Measurements from ENCODE around the gene IGFBP3.

Gene IGFBP3

DNA sequence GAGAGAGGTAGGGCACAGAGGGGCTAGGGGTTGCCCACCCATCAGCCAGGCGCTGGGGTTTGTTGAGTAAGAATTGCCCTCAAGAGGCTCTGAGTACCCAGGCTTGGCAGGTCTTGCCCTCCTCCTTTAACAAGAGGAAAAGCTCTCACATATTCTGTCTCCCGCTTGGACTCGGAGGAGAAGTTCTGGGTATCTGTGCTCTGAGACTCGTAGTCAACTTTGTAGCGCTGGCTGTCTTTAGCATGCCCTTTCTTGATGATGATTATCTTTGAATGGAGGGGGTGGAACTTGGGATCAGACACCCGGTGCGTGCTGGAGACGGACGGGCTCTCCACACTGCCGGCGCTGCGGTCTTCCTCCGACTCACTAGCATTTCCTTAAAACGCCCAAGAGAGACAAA lies 4.0 kb downstream of the IGFBP3 start:
- Mint-ChIP-seq H3K27ac (no peak overlapping the region), H3K4me1 (ENCODE audit: low read depth) (peaks cover 23% of the 10 kb centered on the region)

DNA sequence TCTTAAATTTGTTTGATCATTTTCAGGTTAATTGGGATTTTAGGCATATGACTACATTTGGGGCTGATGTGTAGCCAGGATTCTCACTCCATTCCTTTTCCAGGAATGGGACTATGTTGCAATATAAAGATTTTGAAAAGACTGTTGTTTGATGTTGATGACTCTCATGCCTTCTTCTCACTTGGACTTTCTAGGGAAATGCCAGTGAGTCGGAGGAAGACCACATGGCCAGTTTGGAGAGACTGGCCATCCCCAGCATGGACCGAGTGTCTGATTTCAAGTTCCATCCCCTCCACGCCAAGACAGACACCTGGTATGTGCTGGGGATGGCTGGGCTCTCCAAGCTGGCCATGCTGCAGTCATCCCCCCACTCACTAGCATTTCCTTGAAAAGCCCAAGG lies 5.5 kb downstream of the IGFBP3 start:
- Mint-ChIP-seq H3K4me3 (no peak overlapping the region), H3K27me3 (peaks cover 58% of the 10 kb centered on the region), H3K27ac (no peak overlapping the region), H3K9me3 (no peaks in the 10 kb centered on the region), H3K36me3 (ENCODE audit: low read depth) (no peaks in the 10 kb centered on the region), H3K4me1 (ENCODE audit: low read depth) (peaks cover 16% of the 10 kb centered on the region)
- no peak for DNase-seq

More for the DNA sequence above, 4.0 kb downstream of the IGFBP3 start:
- DNase-seq: no peak
- Mint-ChIP-seq H3K27me3 (peaks cover 64% of the 10 kb centered on the region), H3K4me3 (no peak overlapping the region), H3K9me3 (no peaks in the 10 kb centered on the region), H3K36me3 (ENCODE audit: low read depth) (no peaks in the 10 kb centered on the region)

DNA sequence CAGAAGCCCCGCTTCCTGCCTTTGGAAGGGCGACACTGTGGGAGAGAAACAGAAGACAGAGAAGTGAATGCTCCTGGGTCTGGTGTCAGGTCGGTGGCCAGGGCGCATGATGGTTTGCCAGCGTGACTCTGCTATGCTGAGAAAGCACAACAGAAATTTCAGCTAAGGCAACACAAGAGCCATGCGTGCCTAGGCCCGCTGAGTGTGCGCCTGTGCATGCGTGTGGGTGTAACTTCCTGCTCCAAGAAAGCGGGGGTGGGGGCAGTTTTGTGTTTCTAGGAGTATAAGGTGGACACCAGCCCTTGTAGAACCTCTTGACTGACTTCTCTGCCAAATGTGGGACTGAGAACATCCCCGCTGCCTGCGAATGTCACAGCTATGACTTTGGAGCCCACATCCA lies 6.2 kb downstream of the IGFBP3 start:
- DNase-seq: no peak
- no peak overlapping the region for H3K4me3 Mint-ChIP-seq
- no peaks in the 10 kb centered on the region for H3K9me3 Mint-ChIP-seq

DNA sequence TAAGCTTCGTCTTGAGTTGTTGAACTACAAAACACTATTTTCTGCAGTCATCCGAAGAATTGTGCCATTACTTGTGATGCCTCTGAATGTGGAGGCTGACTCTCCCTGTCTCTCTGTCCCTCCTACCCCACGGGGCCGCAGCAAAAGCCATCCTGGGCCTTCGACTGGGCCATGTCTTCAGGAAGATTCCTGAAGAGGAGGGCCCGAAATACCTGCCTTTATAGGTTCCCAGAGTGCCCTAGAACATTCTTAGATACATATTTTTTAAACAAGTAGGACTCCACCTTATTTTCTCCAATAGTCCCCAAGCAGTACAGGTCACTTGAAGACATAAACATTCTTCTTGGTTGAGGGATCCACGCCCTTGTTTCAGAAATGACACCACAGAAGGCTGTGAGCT lies 8.1 kb downstream of the IGFBP3 start:
- Mint-ChIP-seq H3K27me3 (peaks cover 43% of the 10 kb centered on the region), H3K4me3 (no peak overlapping the region), H3K27ac (no peak overlapping the region), H3K9me3 (peaks cover 5% of the 10 kb centered on the region), H3K4me1 (ENCODE audit: low read depth) (peaks cover 5% of the 10 kb centered on the region), H3K36me3 (ENCODE audit: low read depth) (no peaks in the 10 kb centered on the region)
- DNase-seq: no peak

More for the DNA sequence above, 6.2 kb downstream of the IGFBP3 start:
- Mint-ChIP-seq H3K4me1 (ENCODE audit: low read depth) (peaks cover 10% of the 10 kb centered on the region), H3K36me3 (ENCODE audit: low read depth) (no peaks in the 10 kb centered on the region), H3K27ac (no peak overlapping the region), H3K27me3 (peaks cover 58% of the 10 kb centered on the region)

DNA sequence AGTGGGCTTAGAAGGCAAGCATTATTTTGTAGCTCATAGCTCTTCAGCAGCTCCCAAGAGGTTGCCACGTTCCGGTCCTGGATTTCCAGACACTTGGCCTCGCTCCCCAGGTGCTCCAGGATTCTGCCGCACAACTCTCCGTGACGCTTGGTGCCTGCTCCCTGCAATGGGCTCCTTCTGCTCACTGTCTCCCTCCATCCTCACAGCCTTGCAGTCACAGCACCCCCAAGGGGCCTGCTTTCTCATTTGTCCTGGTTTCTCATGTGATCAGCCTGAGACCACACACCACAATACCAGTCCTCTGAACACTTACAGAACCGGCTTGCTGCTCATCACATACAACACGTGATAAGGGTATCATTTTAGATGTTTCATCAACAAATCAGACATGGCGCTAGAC lies 9.8 kb downstream of the IGFBP3 start:
- Mint-ChIP-seq H3K27ac (no peak overlapping the region), H3K36me3 (ENCODE audit: low read depth) (no peaks in the 10 kb centered on the region), H3K27me3 (peaks cover 31% of the 10 kb centered on the region), H3K4me1 (ENCODE audit: low read depth) (no peaks in the 10 kb centered on the region), H3K9me3 (peaks cover 6% of the 10 kb centered on the region), H3K4me3 (no peak overlapping the region)
- no peak for DNase-seq

DNA sequence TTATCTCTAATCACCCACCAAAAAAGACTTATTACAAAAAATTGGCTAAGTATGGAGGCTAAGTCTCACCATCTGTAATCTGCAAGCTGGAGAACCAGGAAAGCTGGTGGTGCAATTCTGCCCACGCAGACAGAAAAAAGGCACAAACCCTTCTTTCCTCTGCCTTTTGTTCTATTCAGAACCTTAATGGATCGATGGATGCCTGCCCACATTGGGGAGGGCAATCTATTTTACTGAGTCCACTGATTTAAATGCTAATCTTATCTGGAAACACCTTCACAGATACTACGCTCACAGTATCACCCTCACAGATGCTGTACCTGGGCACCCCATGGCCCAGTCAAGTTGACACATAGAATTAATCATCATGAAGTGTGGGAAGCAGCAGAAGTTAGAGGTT lies 10.2 kb downstream of the IGFBP3 start:
- Mint-ChIP-seq H3K36me3 (ENCODE audit: low read depth) (no peaks in the 10 kb centered on the region), H3K4me1 (ENCODE audit: low read depth) (no peaks in the 10 kb centered on the region), H3K27ac (no peak overlapping the region), H3K27me3 (peaks cover 26% of the 10 kb centered on the region), H3K4me3 (no peak overlapping the region), H3K9me3 (peaks cover 6% of the 10 kb centered on the region)
- no peak for DNase-seq

DNA sequence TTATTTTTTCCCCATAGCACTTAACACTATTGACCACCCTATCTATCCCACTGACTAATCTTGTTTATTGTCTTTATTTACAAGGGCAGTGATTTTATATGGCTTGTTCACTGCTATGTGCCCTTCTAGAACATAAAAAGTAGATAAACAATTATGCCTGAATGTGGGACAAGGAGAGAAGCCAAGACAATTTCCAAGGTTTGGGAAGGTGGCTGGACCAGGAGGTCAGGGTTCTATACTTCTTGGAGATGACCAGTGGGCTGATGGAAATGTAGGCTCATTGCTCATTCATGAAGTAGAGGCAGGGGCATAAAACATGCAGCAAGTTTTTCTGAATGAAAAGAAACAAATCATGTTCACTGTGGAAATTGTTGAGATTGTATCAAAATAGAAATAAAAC lies 11.5 kb downstream of the IGFBP3 start:
- H3K4me3 Mint-ChIP-seq: no peak overlapping the region
- H3K27me3 Mint-ChIP-seq: peaks cover 22% of the 10 kb centered on the region
- H3K27ac Mint-ChIP-seq: no peak overlapping the region
- no peak for DNase-seq
- H3K9me3 Mint-ChIP-seq: peaks cover 6% of the 10 kb centered on the region
- no peaks in the 10 kb centered on the region for H3K36me3 Mint-ChIP-seq (ENCODE audit: low read depth)
- H3K4me1 Mint-ChIP-seq (ENCODE audit: low read depth): no peaks in the 10 kb centered on the region

DNA sequence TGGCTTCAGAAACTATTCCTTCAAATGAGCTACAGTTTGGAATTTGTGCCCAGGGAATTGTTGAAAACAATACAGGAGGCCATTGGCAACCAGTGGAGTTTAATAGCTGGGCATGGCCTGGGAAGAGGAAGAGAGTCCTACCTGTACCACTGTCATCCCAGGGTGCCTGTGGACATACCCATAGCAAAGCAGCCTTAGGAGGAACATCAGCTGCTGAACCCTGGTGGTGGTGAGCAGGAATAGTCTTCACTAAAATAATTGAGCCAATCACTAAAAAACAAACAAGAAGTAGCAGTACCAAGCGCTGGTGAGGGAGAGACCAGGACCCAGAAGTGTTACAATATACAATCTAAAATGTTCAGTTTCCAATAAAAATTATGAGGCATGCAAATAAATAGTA lies 18.3 kb downstream of the IGFBP3 start:
- Mint-ChIP-seq H3K4me3 (no peak overlapping the region), H3K9me3 (peaks cover 10% of the 10 kb centered on the region), H3K4me1 (ENCODE audit: low read depth) (no peaks in the 10 kb centered on the region), H3K27me3 (peaks cover 7% of the 10 kb centered on the region), H3K36me3 (ENCODE audit: low read depth) (no peaks in the 10 kb centered on the region), H3K27ac (no peak overlapping the region)
- DNase-seq: no peak

DNA sequence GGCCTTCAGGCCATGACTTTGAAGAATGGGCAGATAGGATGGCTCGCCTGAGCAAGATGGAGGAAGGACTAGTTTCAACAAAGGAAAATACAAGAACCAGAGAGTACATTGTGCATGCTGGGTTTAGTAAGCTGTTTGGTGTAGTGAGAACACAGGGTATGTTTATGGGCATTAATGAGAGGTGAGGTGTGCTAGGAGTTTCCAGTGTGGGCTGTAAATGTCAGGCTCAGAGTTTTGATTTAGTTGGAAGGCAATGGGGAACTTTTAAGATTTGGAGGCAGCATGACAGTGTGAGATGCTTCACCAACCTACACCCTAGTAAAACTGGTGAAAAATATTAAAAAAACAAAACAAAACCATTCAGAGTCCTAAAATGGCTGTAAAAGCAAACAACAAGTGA lies 19.5 kb downstream of the IGFBP3 start:
- no peak for DNase-seq
- no peak overlapping the region for H3K27ac Mint-ChIP-seq
- no peaks in the 10 kb centered on the region for H3K36me3 Mint-ChIP-seq (ENCODE audit: low read depth)
- H3K9me3 Mint-ChIP-seq: peaks cover 10% of the 10 kb centered on the region
- H3K27me3 Mint-ChIP-seq: peaks cover 9% of the 10 kb centered on the region
- no peak overlapping the region for H3K4me3 Mint-ChIP-seq
- H3K4me1 Mint-ChIP-seq (ENCODE audit: low read depth): no peaks in the 10 kb centered on the region

DNA sequence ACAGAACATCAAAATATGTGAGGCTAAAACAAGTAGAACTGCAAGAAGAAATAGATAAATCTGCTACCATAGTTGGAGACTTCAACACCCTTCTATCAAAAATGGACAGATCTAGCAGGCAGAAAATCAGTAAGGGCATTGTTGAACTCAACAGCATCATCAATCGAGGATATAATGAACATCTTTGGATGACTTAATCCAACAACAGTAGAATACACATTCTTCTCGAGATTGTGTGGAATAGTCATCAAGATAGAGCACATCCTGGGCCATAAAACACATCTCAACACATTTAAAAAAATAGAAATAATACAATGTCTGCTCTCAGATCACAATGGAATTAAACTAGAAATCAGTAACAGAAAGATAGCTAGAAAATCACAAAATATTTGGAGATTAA lies 22.9 kb downstream of the IGFBP3 start:
- H3K4me3 Mint-ChIP-seq: no peak overlapping the region
- H3K4me1 Mint-ChIP-seq (ENCODE audit: low read depth): no peaks in the 10 kb centered on the region
- peaks cover 6% of the 10 kb centered on the region for H3K9me3 Mint-ChIP-seq
- peaks cover 39% of the 10 kb centered on the region for H3K27me3 Mint-ChIP-seq
- no peaks in the 10 kb centered on the region for H3K36me3 Mint-ChIP-seq (ENCODE audit: low read depth)
- H3K27ac Mint-ChIP-seq: no peak overlapping the region
- DNase-seq: no peak

DNA sequence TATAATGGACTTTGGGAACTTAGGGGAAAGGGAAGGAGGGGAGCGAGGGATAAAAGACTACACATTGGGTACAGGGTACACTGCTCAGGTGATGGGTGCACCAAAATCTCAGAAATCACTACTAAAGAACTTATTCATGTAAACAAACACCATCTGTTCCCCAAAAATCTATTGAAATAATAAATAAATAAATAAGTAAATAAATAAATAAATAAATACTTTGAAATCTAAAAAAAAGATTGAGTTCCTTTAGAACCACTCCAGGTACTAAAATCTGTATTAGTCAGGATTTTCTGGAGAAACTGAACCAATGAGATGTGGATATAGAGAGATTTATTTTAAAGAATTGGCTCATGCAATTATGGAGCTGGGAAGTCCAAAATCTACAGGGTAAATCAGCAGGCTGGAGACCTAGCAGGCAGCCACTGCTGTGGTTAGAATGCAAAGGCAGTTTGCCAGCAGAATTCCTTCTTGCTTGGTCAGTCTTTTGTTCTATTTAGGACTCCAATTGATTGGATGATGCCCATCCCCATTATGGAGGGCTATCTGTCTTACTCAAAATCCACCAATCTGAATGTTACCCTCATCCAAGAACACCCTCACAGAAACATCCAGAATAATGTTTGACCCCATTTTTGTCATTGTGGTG lies 23.9 kb downstream of the IGFBP3 start:
- Mint-ChIP-seq H3K36me3 (ENCODE audit: low read depth) (no peaks in the 10 kb centered on the region), H3K27ac (no peak overlapping the region), H3K9me3 (no peaks in the 10 kb centered on the region), H3K27me3 (peaks cover 46% of the 10 kb centered on the region), H3K4me1 (ENCODE audit: low read depth) (no peaks in the 10 kb centered on the region), H3K4me3 (no peak overlapping the region)
- DNase-seq: no peak

DNA sequence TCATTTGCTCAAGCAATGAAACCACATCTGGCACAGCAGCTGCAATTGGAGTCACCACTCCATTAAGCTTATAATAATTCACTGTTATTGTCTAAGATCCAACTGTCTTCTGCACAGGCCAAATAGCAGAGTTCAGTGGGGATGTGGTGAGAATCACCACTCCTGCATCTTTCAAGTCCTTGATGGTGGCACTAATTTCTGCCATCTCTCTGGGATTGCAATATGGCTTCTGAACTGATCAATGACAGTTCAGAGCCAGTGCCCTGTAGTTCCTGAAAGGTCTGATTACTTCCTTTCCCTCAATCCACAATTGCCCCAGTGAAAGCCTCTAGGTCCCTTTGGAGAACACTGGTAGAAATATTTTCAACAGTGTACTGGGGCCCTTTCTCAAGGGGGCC lies 26.4 kb downstream of the IGFBP3 start:
- peaks cover 66% of the 10 kb centered on the region for H3K27me3 Mint-ChIP-seq
- H3K9me3 Mint-ChIP-seq: no peaks in the 10 kb centered on the region
- H3K4me1 Mint-ChIP-seq (ENCODE audit: low read depth): no peaks in the 10 kb centered on the region
- H3K4me3 Mint-ChIP-seq: no peak overlapping the region
- H3K36me3 Mint-ChIP-seq (ENCODE audit: low read depth): no peaks in the 10 kb centered on the region
- no peak overlapping the region for H3K27ac Mint-ChIP-seq
- DNase-seq: no peak

DNA sequence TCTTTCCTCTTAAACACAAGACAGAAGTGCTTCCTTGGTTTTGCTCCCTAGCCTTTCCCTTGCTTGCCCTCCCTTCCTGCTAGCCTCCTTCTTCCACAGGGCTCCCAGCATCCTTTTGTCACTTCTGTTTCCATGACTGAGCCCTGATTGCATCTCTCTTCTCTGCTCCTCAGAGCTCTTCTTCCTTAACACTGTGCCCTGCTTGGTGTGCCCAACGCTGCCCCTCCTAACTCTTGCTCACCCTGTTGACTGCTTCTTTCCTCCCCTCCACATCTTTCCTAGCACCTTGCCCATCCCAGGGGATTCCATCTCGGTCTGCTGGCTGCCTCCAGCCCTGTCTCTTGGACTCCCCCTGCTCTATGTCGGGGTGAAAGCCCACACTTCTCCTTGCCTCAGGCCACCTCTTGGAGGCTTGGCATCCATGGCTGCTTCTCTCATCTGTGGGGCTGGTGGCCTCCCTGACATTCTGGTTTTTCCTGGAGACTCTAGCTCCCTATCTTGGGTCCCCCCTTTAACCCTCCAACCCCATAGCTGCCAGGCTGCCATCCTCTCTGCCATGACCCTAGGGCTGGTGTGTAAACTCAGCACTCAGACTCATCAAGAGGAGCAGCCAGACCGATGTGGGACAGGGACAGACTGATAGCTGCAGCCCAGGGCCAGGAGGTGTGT lies 26.9 kb downstream of the IGFBP3 start:
- H3K4me1 Mint-ChIP-seq (ENCODE audit: low read depth): no peaks in the 10 kb centered on the region
- H3K27ac Mint-ChIP-seq: no peak overlapping the region
- no peak overlapping the region for H3K4me3 Mint-ChIP-seq
- no peaks in the 10 kb centered on the region for H3K36me3 Mint-ChIP-seq (ENCODE audit: low read depth)
- H3K27me3 Mint-ChIP-seq: peaks cover 71% of the 10 kb centered on the region
- H3K9me3 Mint-ChIP-seq: no peaks in the 10 kb centered on the region
- DNase-seq: no peak

DNA sequence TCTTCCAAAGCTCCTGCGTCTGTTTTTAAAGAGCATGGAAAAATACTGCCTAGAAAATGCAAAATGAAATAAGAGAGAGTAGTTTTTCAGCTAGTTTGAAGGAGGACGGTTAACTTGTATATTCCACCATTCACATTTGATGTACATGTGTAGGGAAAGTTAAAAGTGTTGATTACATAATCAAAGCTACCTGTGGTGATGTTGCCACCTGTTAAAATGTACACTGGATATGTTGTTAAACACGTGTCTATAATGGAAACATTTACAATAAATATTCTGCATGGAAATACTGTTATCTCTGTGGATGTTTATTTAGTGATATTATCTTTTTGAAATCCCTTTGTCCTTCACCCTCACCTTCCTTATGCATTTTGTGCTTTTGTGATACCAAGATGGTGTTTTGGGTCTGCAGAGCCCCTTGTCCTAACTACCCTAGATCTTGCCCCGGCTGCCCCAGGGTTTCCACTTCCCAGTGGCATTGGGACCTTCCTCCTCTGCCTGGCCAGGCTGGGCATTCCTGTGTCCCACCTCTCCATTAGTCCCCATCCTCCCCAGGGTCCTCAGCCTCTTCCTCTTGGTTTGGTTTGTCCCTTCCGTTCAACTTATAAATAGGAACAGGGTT lies 27.6 kb downstream of the IGFBP3 start:
- H3K4me1 Mint-ChIP-seq (ENCODE audit: low read depth): no peaks in the 10 kb centered on the region
- H3K4me3 Mint-ChIP-seq: no peak overlapping the region
- no peaks in the 10 kb centered on the region for H3K9me3 Mint-ChIP-seq
- H3K36me3 Mint-ChIP-seq (ENCODE audit: low read depth): no peaks in the 10 kb centered on the region
- H3K27ac Mint-ChIP-seq: no peak overlapping the region
- no peak for DNase-seq
- H3K27me3 Mint-ChIP-seq: peaks cover 76% of the 10 kb centered on the region

DNA sequence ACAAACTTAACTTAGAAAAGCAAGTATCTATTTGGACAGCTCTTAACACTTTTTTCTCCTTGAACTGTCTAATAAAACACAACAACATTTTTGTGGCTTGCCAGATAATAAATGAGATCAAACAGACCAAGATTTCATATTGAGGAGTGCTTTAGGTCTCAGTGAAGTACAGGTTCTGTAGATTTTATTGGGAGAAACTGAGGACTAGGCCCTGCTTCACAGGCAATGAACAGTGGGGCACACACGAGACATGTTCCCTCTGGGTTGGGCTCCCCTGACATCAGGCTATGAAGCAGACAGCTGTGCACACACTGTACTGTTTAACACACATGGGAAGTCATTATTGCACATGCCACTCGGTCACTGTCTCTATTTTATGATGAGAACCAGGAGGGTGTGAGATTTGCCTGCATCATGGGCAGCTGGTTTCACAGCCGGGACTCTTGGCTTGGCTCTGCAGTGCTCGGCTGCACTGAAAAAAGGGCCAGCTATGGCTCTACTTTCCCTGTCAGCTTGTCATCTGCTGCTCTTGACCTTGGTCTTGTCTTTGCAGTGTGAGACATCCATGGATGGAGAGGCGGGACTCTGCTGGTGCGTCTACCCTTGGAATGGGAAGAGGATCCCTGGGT lies 28.6 kb downstream of the IGFBP3 start:
- H3K36me3 Mint-ChIP-seq (ENCODE audit: low read depth): no peaks in the 10 kb centered on the region
- H3K4me3 Mint-ChIP-seq: no peak overlapping the region
- H3K9me3 Mint-ChIP-seq: no peaks in the 10 kb centered on the region
- H3K27ac Mint-ChIP-seq: no peak overlapping the region
- no peak for DNase-seq
- peaks cover 80% of the 10 kb centered on the region for H3K27me3 Mint-ChIP-seq
- H3K4me1 Mint-ChIP-seq (ENCODE audit: low read depth): peaks cover 3% of the 10 kb centered on the region

Data from activated T-cell treated with anti-CD3 and anti-CD28 coated beads, Interleukin-2, amount 50 U/mL, for 24 hours (primary cell).